HepG2 (cell line): ENCODE measurements around the gene SCYL1. TPM values are rescaled to one million over a fixed set of nuclear protein-coding genes. Genes with fewer than 3 reads are reported as not detected.
A peak's percentile ranks its signal among the peaks of the same experiment; 100 is the strongest.

Experiments
- ARID5B ChIP-seq: IDR thresholded peaks from 2 replicates; pipeline ENCODE4 v1.4.0; 2020; ENCODE audit warnings: mild to moderate bottlenecking, missing genetic modification reagents
- HMG20B ChIP-seq: conservative IDR thresholded peaks from 2 replicates; pipeline ENCODE4 v1.6.1; 2016; ENCODE audit warnings: missing genetic modification reagents, missing compliant biosample characterization
- MBD4 ChIP-seq: IDR thresholded peaks from 2 replicates; pipeline ENCODE4 v1.6.1; 2012; ENCODE audit warnings: low read length, inconsistent platforms, borderline replicate concordance
- MTA1 ChIP-seq: sonication (generic); formaldehyde crosslinking; IDR thresholded peaks from 2 replicates; pipeline ENCODE4 v1.4.0; 2020; ENCODE audit warnings: missing genetic modification reagents, mild to moderate bottlenecking, borderline replicate concordance
- POLR2G ChIP-seq: fragments of 200-400 bp; formaldehyde crosslinking; IDR thresholded peaks from 2 replicates; pipeline ENCODE4 v1.6.1; 2018; ENCODE audit warnings: mild to moderate bottlenecking, low read depth, low read length, moderate library complexity
- SIN3A ChIP-seq: IDR thresholded peaks from 2 replicates; pipeline ENCODE4 v1.6.1; 2011; ENCODE audit warnings: low read depth, mild to moderate bottlenecking, control low read depth, low read length, borderline replicate concordance
- SOX13 ChIP-seq, 3 experiments: fragments of 450-650 bp in 1 of 3; sonication (generic) in 1 of 3; formaldehyde crosslinking in 1 of 3; IDR thresholded peaks in 2 of 3; conservative IDR thresholded peaks in 1 of 3; 2 replicates each; pipeline versions ENCODE4 v1.5.0 to v1.6.1; 2016 to 2020; ENCODE audit warnings: antibody characterized with exemption in 1 of 3, mild to moderate bottlenecking in 1 of 3, missing compliant biosample characterization in 1 of 3, missing genetic modification reagents in 1 of 3, moderate library complexity in 1 of 3
- ZEB1 ChIP-seq: IDR thresholded peaks from 2 replicates; pipeline ENCODE4 v1.6.1; 2012; ENCODE audit warnings: mild to moderate bottlenecking, low read depth, inconsistent platforms; ENCODE audit not compliant: insufficient replicate concordance
- ZNF451 ChIP-seq: sonication (generic); formaldehyde crosslinking; IDR thresholded peaks from 2 replicates; pipeline ENCODE4 v1.5.0; 2020; ENCODE audit warnings: mild to moderate bottlenecking, missing genetic modification reagents
- ZNF607 ChIP-seq: sonication (generic); formaldehyde crosslinking; IDR thresholded peaks from 2 replicates; pipeline ENCODE4 v1.5.1; 2020; ENCODE audit warnings: missing genetic modification reagents, mild to moderate bottlenecking, borderline replicate concordance
- ZNF691 ChIP-seq: sonication (generic); formaldehyde crosslinking; IDR thresholded peaks from 2 replicates; pipeline ENCODE4 v1.4.0; 2020; ENCODE audit warnings: missing genetic modification reagents, low read depth, mild to moderate bottlenecking, borderline replicate concordance
- polyA plus RNA-seq, 8 experiments: library from polyadenylated mRNA; depleted of rRNA in 3 of 8; stranded (reverse) in 7 of 8; unstranded in 1 of 8; fragments of >200 nt; fragmentation: Illumina TruSeq in 4 of 8; extraction: Trizol in 4 of 8; gene quantifications; 2 replicates each; pipeline versions ENCODE4 v1.2.1 to v1.2.3, GENCODE V29; 2011 to 2016; ENCODE audit warnings: low read depth in 4 of 8, missing spikeins in 1 of 8, mixed read lengths in 1 of 8; ENCODE audit not compliant: insufficient read depth in 1 of 8
- total RNA-seq, 5 experiments: library from RNA; depleted of rRNA; stranded (reverse); fragments of >200 nt; fragmentation: Illumina TruSeq; extraction: Trizol; gene quantifications; 2 replicates each; pipeline ENCODE4 v1.2.3, GENCODE V29; 2016; ENCODE audit warnings: low read depth in 1 of 5
- TF ChIP-seq, protein P1 (sequence below): sonication (generic); formaldehyde crosslinking; IDR thresholded peaks from 2 replicates; pipeline ENCODE4 v1.4.0; 2020; ENCODE audit warnings: missing genetic modification reagents
- TF ChIP-seq, protein P2 (sequence below): sonication (generic); formaldehyde crosslinking; IDR thresholded peaks from 2 replicates; pipeline ENCODE4 v1.5.0; 2020; ENCODE audit warnings: mild to moderate bottlenecking, missing genetic modification reagents, moderate library complexity

Gene SCYL1
- total and polyA plus RNA-seq, 2 of the 13 experiments (the other 11 are each of a cell fraction or from before 2014, with no cell fraction given), result 65.9 to 103 TPM

DNA sequence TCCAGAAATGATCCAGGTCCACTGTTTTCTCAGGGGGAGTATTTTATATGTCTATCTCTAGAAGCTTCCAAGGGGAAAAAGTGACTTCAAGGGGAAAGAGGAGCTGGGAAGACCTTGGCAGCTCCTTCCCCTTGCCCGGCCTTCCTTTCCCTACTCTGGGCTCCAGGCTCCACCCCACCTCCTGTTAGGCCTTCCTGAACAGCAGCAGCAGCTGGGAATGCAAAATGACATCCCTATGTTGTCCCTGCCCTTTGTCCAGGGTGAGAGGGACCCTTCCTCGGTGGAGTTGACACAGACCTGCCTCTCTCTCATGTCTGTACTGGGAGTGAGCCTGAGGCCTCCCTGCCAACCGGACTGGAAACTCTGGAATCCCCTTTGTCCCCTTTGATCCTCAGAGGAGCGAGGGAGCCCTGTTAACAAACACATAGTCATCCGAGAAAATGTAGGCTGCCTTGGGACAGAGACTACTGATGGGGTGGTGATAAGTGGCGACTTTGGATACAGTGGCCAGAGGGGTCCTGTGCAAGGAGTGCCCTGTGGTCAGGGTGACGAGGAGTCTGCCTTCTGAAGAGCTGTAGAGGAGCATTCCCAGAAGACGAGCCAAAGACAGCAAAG, 35.1 kb upstream of the SCYL1 start (continued):
- TF ChIP-seq, protein P1, sequence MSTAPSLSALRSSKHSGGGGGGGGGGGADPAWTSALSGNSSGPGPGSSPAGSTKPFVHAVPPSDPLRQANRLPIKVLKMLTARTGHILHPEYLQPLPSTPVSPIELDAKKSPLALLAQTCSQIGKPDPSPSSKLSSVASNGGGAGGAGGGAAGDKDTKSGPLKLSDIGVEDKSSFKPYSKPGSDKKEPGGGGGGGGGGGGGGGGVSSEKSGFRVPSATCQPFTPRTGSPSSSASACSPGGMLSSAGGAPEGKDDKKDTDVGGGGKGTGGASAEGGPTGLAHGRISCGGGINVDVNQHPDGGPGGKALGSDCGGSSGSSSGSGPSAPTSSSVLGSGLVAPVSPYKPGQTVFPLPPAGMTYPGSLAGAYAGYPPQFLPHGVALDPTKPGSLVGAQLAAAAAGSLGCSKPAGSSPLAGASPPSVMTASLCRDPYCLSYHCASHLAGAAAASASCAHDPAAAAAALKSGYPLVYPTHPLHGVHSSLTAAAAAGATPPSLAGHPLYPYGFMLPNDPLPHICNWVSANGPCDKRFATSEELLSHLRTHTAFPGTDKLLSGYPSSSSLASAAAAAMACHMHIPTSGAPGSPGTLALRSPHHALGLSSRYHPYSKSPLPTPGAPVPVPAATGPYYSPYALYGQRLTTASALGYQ, result 0 out of 2 replicates have a peak, but pooled peaks have one; percentile 18
- TF ChIP-seq ZEB1, result no peak
- 0 out of 2 replicates have a peak, but pooled peaks have one; percentile 24 for TF ChIP-seq ZNF451 (CRISPR knock-in tag)
- peak; percentile 59 for TF ChIP-seq ARID5B (CRISPR knock-in tag)
- peak; percentile 32; the same call in 1 of the 2 replicates for TF ChIP-seq ZNF691 (CRISPR knock-in tag)
- no peak for TF ChIP-seq MBD4
- TF ChIP-seq HMG20B (CRISPR knock-in tag), result 0 out of 2 replicates have a peak, but pooled peaks have one; percentile 26
- TF ChIP-seq, protein P2, sequence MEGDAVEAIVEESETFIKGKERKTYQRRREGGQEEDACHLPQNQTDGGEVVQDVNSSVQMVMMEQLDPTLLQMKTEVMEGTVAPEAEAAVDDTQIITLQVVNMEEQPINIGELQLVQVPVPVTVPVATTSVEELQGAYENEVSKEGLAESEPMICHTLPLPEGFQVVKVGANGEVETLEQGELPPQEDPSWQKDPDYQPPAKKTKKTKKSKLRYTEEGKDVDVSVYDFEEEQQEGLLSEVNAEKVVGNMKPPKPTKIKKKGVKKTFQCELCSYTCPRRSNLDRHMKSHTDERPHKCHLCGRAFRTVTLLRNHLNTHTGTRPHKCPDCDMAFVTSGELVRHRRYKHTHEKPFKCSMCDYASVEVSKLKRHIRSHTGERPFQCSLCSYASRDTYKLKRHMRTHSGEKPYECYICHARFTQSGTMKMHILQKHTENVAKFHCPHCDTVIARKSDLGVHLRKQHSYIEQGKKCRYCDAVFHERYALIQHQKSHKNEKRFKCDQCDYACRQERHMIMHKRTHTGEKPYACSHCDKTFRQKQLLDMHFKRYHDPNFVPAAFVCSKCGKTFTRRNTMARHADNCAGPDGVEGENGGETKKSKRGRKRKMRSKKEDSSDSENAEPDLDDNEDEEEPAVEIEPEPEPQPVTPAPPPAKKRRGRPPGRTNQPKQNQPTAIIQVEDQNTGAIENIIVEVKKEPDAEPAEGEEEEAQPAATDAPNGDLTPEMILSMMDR, result 0 out of 2 replicates have a peak, but pooled peaks have one; percentile 2
- no peak for TF ChIP-seq SOX13 (IDR thresholded peaks at IDR 0.05)
- TF ChIP-seq SOX13 (CRISPR knock-in tag; conservative IDR thresholded peaks at IDR 0.05 in 1 of 2, IDR thresholded peaks at IDR 0.05 in 1 of 2), result peak in 1 of 2 experiments; percentile 66; a peak in 2 of 4 replicates
- peak; percentile 10; the same call in 1 of the 2 replicates for TF ChIP-seq MTA1 (CRISPR knock-in tag)
- TF ChIP-seq ZNF607 (CRISPR knock-in tag), result no peak
- TF ChIP-seq SIN3A, result peak; percentile 62; the same call in 1 of the 2 replicates
- TF ChIP-seq POLR2G, result peak; percentile 59
